Esophagus squamous epithelium (tissue), 5 donors: ENCODE measurements around the gene LAMTOR5. TPM values are rescaled to one million over a fixed set of nuclear protein-coding genes. Genes with fewer than 3 reads are reported as not detected.
A peak's percentile ranks its signal among the peaks of the same experiment; 100 is the strongest.

ENCODE experiments used
- DNase-seq: peaks from one replicate; lab custom pipeline; 2025; lab: John Stamatoyannopoulos, UW
- H3K27ac ChIP-seq, 4 donors: fragments of 200-600 bp; sonication (generic); one replicate each; pipeline ENCODE4 v1.5.1; 2016 to 2019; ENCODE audit warnings: mild to moderate bottlenecking in 1 of 4
- H3K27me3 ChIP-seq, 4 donors: fragments of 200-600 bp; sonication (generic); 1 replicate in 3 of 4; 2 replicates in 1 of 4; pipeline versions ENCODE4 v1.5.1 to v1.6.0; 2017 to 2021; ENCODE audit warnings: antibody characterized with exemption in 1 of 4
- H3K36me3 ChIP-seq, 3 donors: fragments of 200-600 bp; sonication (generic); one replicate each; pipeline ENCODE4 v1.5.1; 2016 to 2019
- H3K4me1 ChIP-seq, 3 donors: fragments of 200-600 bp; sonication (generic); one replicate each; pipeline ENCODE4 v1.5.1; 2017 to 2019
- H3K4me3 ChIP-seq, 4 donors: fragments of 200-600 bp; sonication (generic); 1 replicate in 3 of 4; 2 replicates in 1 of 4; pipeline ENCODE4 v1.5.1; 2016 to 2019; ENCODE audit warnings: mild to moderate bottlenecking in 2 of 4, moderate library complexity in 1 of 4
- H3K9me3 ChIP-seq, 3 donors: fragments of 200-600 bp; sonication (generic); one replicate each; pipeline ENCODE4 v1.5.1; 2016 to 2019
- CTCF ChIP-seq, 6 experiments: fragments of 450-650 bp in 4 of 6; fragments of 200-600 bp in 2 of 6; sonication (generic) in 2 of 6; IDR thresholded peaks; one replicate each; pipeline ENCODE4 v1.5.1; 2016 to 2019; ENCODE audit warnings: antibody characterized with exemption in 6 of 6, mild to moderate bottlenecking in 4 of 6, moderate library complexity in 4 of 6
- POLR2A ChIP-seq, 4 donors: fragments of 450-650 bp; IDR thresholded peaks; one replicate each; pipeline ENCODE4 v1.6.1; 2017; ENCODE audit warnings: antibody characterized with exemption in 4 of 4, mild to moderate bottlenecking in 4 of 4, moderate library complexity in 3 of 4
- WGBS, 2 donors: methylation state at CpG; one replicate each; pipeline ENCODE4 v1.1.5; 2018; 5-methylcytosine and 5-hydroxymethylcytosine counted together
- intact Hi-C: fragments of 100-400 bp; cut with DNase I; formaldehyde crosslinking; loops from one replicate; pipeline ENCODE4 v1.15.0; 2022
- total RNA-seq, 4 donors: library from RNA; depleted of rRNA; stranded (reverse); fragments of >200 nt; gene quantifications; one replicate each; pipeline ENCODE4 v1.1.0, GENCODE V29; 2016
- donor health status: DM: yes; HTN: yes; CAD: no.

LAMTOR5 gene
- total RNA-seq, 4 donors from 2014 or later = 31.6 to 113 (median 99.1) TPM

GRCh38 chr1:110426854-110427253 is 19.4 kb upstream of the LAMTOR5 start:
- TF ChIP-seq POLR2A (IDR thresholded peaks at IDR 0.05) = no peak
- no peak for TF ChIP-seq CTCF (IDR thresholded peaks at IDR 0.05)
- Histone ChIP-seq H3K36me3 (no peaks in the 10 kb centered on the region), H3K27ac (no peak overlapping the region), H3K4me1 (peaks cover 0 to 8% (median 0%) of the 10 kb centered on the region in 3 donors), H3K9me3 (no peaks in the 10 kb centered on the region), H3K27me3 (peaks cover 0 to 19% (median 0%) of the 10 kb centered on the region in 4 donors), H3K4me3 (no peak overlapping the region)
- intact Hi-C loops = no loop called here
- 19 to 50% methylated on average over 1 to 2 of the region's 4 CpGs for WGBS, 2 donors
- DNase-seq = no peak

GRCh38 chr1:110425612-110426152 is 18.2 kb upstream of the LAMTOR5 start:
- 48 to 67% methylated on average over 2 to 7 of the region's 9 CpGs for WGBS, 2 donors
- no peak overlapping the region for H3K4me3 ChIP-seq
- H3K27ac ChIP-seq = peak overlapping the region in 1 of 4 donors; percentile 62
- intact Hi-C loops = no loop called here
- no peaks in the 10 kb centered on the region for H3K9me3 ChIP-seq
- no peaks in the 10 kb centered on the region for H3K36me3 ChIP-seq
- peaks cover 0 to 7% (median 0%) of the 10 kb centered on the region in 4 donors for H3K27me3 ChIP-seq
- DNase-seq = no peak
- TF ChIP-seq CTCF (IDR thresholded peaks at IDR 0.05) (no peak), POLR2A (IDR thresholded peaks at IDR 0.05) (no peak)
- H3K4me1 ChIP-seq = peaks cover 0 to 8% (median 0%) of the 10 kb centered on the region in 3 donors

- no peak for DNase-seq
- WGBS, 2 donors = 64 to 67% methylated on average over 9 of the region's 9 CpGs
- TF ChIP-seq POLR2A (IDR thresholded peaks at IDR 0.05) (no peak), CTCF (IDR thresholded peaks at IDR 0.05) (no peak)
- no peaks in the 10 kb centered on the region for H3K27me3 ChIP-seq
- H3K36me3 ChIP-seq = no peaks in the 10 kb centered on the region
- peak overlapping the region in 2 of 4 donors; percentile 21 to 62 for H3K27ac ChIP-seq
- intact Hi-C loops = no loop called here
- H3K4me3 ChIP-seq = no peak overlapping the region
- peaks cover 0 to 8% (median 0%) of the 10 kb centered on the region in 3 donors for H3K4me1 ChIP-seq
- no peaks in the 10 kb centered on the region for H3K9me3 ChIP-seq
Observed at GRCh38 chr1:110424699-110425611, 17.5 kb upstream of the LAMTOR5 start.

- peaks cover 0 to 8% (median 0%) of the 10 kb centered on the region in 3 donors for H3K4me1 ChIP-seq
- H3K4me3 ChIP-seq = no peak overlapping the region
- WGBS, 2 donors = 41 to 53% methylated on average over 2 of the region's 2 CpGs
- peak overlapping the region in 2 of 4 donors; percentile 3 to 22 for H3K27ac ChIP-seq
- DNase-seq = no peak
- H3K27me3 ChIP-seq = no peaks in the 10 kb centered on the region
- intact Hi-C loops = no loop called here
- no peaks in the 10 kb centered on the region for H3K36me3 ChIP-seq
- TF ChIP-seq POLR2A (IDR thresholded peaks at IDR 0.05) = no peak
- TF ChIP-seq CTCF (IDR thresholded peaks at IDR 0.05) = no peak
- H3K9me3 ChIP-seq = no peaks in the 10 kb centered on the region
Observed at GRCh38 chr1:110420874-110421793, 13.6 kb upstream of the LAMTOR5 start.
